H1 (cell line): ENCODE data around the gene RAB7B. TPM values are rescaled to one million over a fixed set of nuclear protein-coding genes. Genes with fewer than 3 reads are reported as not detected.

Source experiments
- CHD2 ChIP-seq: IDR thresholded peaks from 2 replicates; pipeline ENCODE4 v1.6.1; 2012; ENCODE audit warnings: low read length, improper control_type of control experiment
- MAFK ChIP-seq: IDR thresholded peaks from 2 replicates; pipeline ENCODE4 v1.6.1; 2012; ENCODE audit warnings: low read depth, mild to moderate bottlenecking, improper control_type of control experiment, low read length
- RFX5 ChIP-seq: IDR thresholded peaks from 2 replicates; pipeline ENCODE4 v1.6.1; 2011; ENCODE audit warnings: low read depth, low read length, improper control_type of control experiment, borderline replicate concordance
- SRF ChIP-seq: IDR thresholded peaks from 2 replicates; pipeline ENCODE4 v1.6.1; 2011; ENCODE audit warnings: mild to moderate bottlenecking, low read depth, low read length, moderate library complexity
- TAF1 ChIP-seq: IDR thresholded peaks from 2 replicates; pipeline ENCODE4 v1.6.1; 2011; ENCODE audit warnings: mild to moderate bottlenecking, low read depth, low read length
- ZNF274 ChIP-seq: IDR thresholded peaks from 2 replicates; pipeline ENCODE4 v1.7.0; 2012; ENCODE audit warnings: low read length, borderline replicate concordance; ENCODE audit errors: extremely low read depth
- polyA plus RNA-seq, 7 experiments: library from polyadenylated mRNA; depleted of rRNA in 3 of 7; stranded (reverse) in 5 of 7; unstranded in 2 of 7; fragments of >200 nt in 5 of 7; fragments of 200-250 nt in 2 of 7; gene quantifications; 1 replicate in 5 of 7; 2 replicates in 1 of 7; 4 replicates in 1 of 7; pipeline versions ENCODE4 v1.2.1 to v1.2.3, GENCODE V29; 2011 to 2013; ENCODE audit warnings: missing spikeins in 2 of 7, mixed read lengths in 2 of 7
- total RNA-seq: library from RNA; stranded (reverse); fragmentation: NEBNext Ultra II Directional; extraction: Animal tissue kit (Norgen Biotek cat#: 25700); gene quantifications from 2 replicates; pipeline ENCODE4 v1.2.1, GENCODE V29; 2021

The RAB7B gene
- total and polyA plus RNA-seq, 2 of the 8 experiments (the other 6 are each of a cell fraction or from before 2014, with no cell fraction given): 0.05 TPM; not detected in 1

GRCh38 chr1:206035027-206035426, 31.8 kb upstream of the RAB7B start (continued):
- TF ChIP-seq TAF1 (no peak), SRF (no peak), CHD2 (no peak), RFX5 (no peak), MAFK (no peak), ZNF274 (no peak)
- TF ChIP-seq, all 59 proteins: peak for 0
